GM18868 (cell line): ENCODE data around the gene PSMF1.

ENCODE experiments used
- ATAC-seq: cut with Tn5 transposase; IDR thresholded peaks from one replicate; pipeline ENCODE4 v1.9.1; 2021; ENCODE audit warnings: mild to moderate bottlenecking, moderate library complexity; ENCODE audit not compliant: unreplicated experiment

PSMF1 gene

DNA sequence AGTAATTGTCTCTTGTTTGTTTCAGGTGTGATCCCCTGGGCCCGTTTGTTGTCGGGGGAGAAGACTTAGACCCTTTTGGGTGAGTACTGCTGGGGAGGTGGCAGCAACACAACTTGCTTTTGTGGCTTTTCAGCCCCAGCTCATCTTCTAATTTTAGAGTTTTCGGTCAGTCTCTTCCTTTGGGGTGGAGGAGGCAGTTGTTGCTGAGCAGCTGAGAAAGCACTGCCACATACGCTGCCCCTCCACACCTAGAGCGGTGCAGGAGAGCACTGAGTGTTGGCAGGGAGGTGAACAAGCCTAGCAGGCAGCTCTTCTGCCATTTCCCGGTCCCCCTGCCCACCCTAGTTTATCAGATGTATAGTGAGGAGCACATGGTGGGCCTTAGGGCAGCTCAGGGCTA lies 44.7 kb downstream of the PSMF1 start:
- ATAC-seq = no peak

DNA sequence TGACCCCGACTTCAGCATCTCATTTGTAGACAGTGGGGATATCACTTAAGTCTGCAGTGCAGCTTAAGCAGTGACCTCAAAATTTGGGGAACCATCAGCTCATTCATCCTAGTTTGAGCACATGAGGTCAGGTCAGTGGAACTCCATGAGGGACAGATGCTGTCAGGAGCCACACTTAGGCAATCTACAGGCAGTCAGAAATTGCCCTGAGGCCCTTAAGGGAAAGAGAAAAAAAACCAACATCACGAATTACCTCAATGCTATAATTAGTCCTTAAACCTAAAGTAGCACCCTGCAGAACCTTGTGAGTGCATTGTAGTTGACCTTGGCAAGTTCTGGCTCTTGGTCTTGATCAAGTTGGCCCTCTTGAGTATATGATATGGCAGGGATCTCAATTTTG lies 45.3 kb downstream of the PSMF1 start:
- no peak for ATAC-seq

DNA sequence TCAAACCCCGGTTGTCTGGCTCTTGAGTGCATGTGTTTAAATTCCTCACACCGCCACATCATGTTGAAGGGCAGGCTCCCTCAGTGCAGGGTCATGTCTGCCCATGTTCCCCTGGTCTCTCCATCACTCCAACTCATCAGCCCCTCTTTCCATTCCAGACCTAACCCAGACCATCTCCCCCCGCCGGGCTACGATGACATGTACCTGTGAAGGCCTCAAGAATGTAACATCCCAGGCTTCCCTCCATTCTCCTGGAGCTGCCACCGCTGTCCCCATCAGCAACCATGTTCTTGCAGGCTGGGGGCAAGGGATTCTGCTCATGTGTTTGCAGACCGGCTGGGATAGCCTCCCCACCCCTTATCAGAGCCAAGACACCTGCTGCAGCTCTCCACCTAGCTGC lies 46.5 kb downstream of the PSMF1 start:
- no peak for ATAC-seq

DNA sequence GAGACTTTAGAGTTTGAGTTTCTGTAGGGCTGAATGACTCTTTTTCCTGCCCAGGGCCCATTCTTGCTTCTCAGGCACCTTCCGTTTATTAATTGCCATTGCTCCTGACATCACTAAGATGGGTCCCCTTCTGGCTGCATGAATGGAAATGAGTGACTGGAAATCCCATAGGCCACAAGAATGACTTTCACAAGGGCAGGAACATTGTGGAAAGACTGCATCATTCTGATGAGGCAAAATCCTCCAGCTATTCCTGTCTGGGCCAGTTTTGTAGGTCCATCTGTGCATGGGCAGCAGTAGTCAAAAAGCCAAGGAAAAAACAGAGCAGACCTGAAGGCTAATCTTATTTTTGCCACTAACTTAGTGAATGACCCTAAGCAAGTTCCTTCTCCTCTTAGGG lies 47.1 kb downstream of the PSMF1 start:
- ATAC-seq = no peak

DNA sequence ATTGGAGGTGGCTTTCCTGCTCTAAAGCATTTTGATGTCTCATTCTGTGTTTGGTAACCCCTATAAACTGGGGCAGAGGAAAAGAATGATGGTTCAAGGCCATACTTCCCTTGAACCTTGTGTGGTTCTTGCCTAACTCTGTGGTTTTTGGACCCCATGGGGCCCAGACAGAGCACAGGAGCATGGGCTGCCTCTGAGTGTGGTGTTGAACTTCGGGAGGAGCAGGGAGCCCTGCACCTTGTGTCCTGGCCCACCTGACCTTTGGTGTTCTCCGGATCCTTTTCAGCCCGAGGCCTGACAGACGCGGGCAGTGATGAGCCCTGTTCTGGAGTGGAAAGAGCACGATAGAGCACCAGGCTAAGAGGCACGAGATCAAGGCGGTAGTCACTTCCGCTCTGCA lies 47.5 kb downstream of the PSMF1 start:
- ATAC-seq = no peak

DNA sequence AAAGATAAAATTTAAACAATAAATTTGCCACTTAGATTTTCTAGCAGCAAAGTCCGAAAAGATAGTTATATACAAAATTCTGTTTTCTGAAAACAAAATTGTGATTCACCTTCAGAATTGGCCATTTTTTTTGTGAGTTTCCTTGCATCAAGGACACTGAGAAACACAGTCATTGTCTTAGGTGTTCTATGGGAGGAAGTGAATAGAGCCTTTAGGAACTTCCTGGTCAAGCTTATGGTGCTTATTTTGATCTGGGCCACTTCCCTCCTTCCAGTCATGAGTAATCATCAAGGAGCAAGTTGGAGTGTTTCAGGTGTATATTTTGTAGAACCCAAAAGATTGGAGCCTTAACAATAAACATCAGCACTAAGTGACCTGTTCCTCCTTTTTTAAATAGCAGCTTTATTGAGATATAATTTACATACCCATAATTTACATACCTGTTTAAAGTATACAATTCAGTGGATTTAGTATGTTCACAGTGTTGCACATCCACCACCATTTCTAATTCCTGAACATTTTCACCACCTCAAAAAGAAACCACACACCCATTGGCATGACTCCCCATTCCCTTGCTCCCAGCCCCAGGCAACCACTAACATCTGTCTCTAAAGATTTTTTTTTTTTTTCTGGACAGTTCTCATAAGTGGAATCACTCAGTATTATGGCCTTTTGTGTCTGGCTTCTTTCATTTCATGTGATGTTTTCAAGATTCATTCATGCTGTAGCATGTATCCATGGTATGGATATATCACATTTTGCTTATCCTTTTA lies 48.7 kb downstream of the PSMF1 start:
- ATAC-seq = no peak

DNA sequence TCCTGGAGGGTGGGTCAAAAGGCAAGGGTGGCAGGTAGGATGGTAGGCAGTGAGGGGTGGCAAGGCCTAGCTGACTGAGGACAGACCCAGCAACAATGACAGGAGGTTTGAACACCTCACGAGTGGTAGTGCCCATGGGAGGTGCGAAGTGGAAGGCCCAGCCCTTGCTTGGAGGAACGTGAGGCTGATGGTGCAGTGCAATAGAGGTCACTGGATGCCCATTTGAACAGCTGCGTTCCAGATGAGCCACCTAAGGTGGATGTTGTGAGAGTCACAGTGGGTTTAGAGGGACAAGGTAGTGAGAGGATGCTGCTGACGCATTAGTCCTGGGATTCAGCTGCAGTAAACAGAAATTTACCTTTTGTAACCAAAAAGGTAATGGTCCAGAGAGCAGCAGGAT lies 50.8 kb downstream of the PSMF1 start:
- ATAC-seq = no peak

DNA sequence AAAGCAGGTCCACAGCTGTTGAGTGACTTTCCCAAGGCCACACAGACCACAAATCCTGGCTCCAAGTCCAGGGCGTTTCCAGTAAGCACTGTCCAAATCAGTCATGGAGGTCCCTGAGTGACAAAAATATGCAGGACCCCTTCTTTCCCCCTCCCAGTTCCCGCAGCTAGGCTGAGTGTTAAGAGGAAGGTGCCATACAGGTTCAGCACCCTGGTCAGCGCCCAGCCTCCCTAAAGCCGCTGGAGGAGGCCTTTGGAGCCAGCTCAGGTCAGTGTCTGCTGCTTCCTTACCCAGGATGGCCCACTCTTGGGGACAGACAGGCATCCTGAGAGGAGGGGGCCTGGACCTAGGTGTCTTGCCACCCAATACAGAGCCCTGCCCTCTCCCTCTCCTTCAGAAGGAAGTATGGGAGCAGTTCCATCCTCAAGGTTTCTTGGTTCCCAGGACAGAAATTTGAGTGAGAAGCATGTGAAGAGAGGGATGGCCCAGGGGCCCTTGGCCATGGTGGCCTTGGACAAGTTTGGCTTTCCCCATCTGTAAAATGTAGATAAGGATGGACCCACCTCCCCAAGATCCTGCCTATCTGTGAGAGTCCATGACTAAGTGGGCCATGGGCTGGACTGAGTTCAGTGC lies 53.2 kb downstream of the PSMF1 start:
- ATAC-seq = no peak

DNA sequence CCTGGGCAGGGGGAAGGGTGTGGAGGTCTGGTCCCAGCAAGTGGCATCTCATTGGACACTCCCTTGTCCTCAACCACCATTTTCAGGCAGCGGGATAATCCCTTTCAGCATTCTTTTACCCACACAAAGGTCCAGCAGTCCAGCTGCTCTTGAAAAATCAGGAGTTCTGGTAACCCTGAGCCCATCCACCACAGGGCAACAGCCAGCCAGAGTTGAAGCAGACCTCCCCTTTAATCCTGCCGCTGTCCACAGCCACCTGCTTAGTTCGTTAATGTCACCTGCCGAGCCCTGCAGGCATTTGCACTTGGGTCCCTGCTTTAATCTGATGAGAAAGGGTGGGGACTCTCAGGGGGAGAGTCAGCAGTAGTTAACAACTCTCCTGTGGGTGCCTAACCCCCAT lies 55.3 kb downstream of the PSMF1 start:
- ATAC-seq = no peak

DNA sequence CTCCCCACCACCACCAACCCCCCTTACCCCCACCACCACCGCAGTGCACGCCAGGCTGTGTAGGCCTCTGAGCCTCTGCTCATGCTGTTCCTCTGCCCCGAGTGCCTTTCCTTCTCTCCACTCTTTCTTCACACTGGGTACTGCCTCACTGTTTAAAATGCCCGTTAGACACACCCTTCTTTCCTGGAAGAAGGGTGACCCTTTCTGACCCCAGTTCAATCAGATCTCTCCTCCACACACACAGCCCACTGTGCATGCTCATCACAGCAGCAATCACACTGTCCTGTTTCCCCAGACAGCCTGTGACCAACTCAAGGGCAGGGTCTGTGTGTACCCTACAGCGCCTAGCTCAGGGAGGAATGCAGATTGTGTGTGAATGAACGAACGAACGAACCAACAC lies 56.4 kb downstream of the PSMF1 start:
- ATAC-seq = no peak

DNA sequence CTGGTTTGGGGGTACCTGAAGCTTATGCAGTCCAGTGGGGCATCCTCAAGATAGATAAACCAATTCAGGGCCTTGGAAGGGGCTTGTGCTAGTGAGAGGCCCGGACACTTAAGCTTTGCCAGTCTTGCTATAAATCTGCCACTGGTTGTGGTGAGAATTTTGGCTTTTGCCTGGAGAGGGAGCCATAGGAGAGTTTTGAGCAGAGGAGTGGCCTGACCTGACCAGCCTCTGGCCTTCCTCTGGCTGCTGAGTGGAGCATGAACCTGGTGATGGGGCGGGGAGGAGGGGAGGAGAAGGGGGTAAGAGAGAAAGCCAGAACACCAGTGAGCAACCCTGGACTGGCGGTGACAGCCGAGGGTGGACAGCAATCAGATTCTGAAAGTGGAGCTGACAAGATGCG lies 59.3 kb downstream of the PSMF1 start:
- ATAC-seq = no peak

DNA sequence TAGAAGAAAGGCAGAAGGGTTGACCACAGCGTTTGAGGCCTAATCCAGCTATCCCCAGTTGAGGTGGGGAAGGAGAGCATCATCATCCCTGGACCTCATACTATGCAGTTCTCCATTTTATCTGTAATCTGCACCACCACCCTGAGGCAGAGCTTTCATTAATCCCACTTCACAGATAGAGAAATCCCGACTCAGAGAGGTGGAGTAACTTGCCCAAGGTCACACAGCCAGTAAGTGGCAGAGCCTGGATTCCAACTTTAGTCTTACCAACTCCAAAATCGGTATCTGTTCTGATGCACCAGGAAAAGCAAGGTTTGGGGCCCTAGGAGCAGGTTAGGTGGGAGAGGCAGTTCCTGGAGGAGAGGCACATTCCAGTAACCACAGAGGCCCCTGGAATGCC lies 59.7 kb downstream of the PSMF1 start:
- no peak for ATAC-seq

DNA sequence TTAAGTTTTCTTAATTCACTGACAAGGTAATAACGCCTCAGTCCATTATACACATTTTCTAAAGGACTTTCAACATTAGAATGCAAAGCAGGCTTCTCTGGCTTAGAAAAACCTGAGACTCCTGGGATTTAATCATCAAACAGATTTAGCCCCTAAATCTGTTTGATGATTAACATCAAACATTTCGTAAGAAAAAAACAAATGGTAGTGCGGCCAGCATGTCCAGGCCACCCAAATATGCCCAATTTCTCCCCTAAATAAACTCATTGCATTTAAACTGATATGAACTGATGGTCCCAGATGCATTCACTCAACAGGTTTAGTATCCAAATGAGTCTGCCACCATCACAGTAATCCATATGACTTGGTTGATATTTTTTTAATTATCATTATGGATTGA lies 60.2 kb downstream of the PSMF1 start:
- ATAC-seq = no peak

DNA sequence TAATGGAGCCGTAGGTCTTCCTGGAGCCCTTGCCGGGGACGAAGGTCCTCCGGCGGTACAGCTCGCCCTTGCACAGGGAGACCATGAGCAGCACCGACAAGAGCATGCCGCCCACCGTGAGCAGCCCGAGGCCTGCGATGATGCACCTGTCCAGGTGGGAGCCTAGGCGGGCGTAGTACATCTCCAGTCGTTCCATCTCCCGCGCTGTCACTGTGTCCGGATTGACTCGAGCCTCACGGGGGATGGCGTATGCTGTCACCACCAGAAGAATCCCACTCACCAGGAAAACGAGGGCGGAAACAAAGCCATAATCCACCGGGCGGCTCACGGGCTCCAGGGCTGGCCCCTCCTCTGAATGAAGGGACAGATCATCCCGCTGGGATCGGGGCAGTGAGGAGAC lies 62.5 kb downstream of the PSMF1 start:
- ATAC-seq = no peak

DNA sequence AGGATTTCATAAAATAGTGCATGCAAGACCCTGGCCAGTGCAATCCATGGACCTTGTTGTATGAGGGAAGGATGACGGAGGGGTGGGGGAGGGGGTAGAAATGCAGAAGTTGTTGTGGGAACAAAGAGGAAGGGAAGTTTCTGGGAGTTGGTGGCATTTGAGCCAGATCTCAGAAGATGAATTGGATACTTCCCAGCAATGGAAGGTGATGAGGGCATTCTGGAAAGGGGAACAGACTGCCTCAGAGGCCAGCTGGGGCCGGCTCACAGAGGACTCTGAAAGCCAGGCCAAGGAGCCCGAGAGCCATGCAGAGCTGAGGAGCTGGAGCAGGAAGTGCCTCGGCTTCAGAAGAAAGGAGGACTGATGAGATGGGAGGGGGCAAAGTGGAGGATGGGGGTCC lies 63.7 kb downstream of the PSMF1 start:
- ATAC-seq = no peak

DNA sequence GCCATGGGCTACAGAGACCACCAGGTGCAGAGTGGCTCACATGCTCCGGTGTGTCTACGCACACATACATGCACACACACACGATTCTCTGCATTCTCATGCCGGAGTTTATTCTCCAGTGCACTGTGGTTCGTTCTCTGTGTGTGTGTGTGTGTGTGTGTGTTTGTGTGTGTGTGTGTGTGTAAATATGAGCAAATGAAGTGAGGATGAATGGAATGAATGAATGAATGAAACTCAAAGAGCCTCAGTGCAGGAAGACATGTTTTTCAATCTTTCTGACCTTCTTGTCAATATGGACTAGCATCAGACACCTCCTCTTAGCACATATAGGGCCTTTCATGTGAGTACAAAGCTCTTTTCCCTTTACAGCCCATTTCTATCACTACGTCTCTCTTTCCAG lies 64.8 kb downstream of the PSMF1 start:
- no peak for ATAC-seq

DNA sequence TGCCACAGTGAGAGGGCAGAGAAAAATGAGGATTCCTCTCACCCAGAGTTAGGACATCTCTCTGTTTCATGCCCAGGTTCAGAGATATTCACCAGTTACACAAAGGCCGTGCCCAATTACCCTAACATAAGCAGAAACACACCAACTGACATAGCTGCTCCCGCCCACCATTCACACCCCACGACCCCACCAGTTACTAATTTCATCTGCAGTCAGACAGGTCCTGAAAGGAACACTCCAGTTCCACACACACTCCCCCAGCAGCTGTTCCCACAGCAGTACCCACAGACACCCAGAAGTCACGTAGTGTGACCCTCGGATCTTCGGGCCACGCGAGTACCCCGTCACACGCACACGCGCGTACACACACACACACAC lies 65.8 kb downstream of the PSMF1 start:
- ATAC-seq = no peak

DNA sequence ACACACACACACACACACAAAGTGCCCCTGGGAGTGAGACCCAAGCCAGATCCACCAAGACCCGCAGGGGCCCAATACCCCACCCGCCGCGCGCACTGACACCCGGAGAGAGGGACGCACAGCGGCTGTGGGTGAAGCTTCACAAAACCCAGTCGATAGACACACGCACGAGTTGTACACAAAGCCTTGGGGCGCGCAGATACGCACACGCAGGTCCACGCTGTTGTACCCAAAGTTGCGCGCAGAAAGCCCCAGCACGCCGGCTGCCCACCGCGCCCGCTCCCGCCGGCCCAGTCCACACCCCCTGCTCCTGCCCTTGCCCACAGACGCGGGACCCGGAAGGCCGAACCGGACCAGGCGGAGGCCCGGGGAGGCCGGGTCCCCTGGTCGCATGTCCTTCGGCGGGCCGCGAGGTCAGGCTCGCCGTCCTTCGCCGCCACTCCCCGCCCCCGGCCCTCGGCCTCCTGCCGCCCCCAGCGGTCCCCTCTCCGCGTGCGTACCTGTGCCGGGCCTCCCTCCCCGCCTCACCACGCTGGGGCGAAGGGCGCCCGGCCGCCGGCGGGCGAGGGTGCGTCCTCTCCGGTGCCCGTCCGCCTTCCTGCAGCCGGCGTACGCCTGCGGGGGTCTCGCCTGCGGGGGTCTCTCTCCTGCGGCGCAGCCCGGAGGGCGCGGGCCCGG lies 66.4 kb downstream of the PSMF1 start, which contains the start of gene TMEM74B:
TSS of gene TMEM74B (minus strand) at position 344 of the 678 bp plus-strand sequence. CDS start 1,180 bp downstream, outside the sequence.
- ATAC-seq = no peak

DNA sequence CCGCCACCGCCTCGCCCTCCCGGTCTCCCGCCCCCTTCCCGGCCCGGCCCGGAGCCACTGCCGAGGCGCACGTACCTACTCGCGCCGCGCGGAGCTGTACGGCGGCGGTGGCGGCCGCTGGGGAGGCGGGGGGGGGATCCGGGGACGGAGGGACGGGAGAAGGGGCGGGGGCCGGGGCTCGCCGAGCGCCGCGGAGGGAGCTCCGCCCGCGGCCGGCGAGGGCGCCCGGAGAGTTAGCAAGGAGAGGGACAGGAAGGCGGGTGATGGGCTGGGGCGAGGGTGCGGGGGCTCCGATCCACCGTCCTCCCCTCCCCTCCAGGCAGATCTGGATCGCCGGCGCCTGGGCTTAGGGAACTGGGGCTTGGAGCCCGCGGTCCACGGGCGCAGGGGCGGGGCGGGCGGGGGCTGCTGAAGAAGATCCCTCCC lies 66.9 kb downstream of the PSMF1 start:
- ATAC-seq = no peak

DNA sequence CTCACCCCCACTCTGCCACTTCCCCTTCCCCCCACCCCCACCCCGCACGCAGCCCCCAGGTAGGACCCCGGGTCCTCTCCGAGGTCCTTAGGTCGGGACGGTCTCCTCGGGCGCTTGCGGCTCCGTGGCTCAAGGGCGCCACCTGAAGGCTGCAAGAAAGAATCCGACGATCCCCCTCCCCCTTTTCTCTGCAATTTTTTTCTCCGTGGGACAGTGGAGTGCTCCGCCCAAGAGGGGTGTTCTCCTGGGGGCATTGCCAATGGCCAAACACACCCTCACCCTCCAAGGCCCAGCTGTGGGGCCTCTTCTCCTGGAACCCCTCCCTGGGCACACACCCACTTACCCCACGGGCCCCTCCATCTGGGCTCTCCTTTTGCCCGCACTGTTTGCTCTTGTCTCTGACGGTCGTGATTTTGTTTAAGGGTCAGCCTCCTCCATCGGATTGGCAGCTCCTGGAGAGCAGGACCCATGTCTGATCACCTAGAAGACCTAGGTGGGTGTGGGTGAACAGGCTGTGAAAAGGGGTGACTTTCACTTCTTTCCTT lies 67.5 kb downstream of the PSMF1 start:
- ATAC-seq = no peak

DNA sequence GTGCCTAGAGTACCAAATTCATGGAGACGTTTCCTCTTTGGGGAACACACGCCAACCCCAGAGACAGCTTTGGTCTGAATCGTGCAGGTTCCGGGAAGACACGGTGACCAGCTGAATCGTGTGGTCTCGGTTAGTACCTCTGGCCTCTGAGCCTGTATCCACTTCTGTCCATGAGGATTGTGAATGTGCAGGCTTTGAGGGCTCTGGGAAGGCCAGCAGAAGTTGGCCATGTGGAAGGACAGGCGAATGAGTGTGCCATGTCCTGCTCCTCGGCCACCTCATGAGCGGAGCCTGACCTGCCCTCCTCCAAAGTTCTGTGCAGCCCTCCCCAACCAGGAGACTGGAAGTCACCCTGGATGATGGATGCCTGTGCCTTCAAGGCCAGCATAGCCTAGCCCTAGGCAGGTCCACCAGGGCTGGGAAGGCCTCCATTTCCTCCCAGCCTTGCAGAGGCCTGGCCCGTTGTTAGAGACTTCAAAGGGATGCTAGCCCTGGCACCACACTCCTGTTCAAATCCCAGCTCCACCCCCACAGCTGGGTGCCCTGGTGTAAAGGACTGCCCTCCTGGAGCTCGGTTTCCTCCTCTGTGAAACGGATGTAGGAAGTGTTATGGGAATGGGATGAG lies 68.1 kb downstream of the PSMF1 start:
- ATAC-seq = no peak
